GM18951 (cell line): ENCODE results near the gene CAPS.

Experiments
- POLR2A ChIP-seq: IDR thresholded peaks from 4 replicates; pipeline ENCODE4 v1.6.1; 2011; ENCODE audit warnings: mild to moderate bottlenecking; ENCODE audit not compliant: insufficient read length, insufficient read depth; ENCODE audit errors: extremely low read depth
- in situ Hi-C: fragments of 300-500 bp; cut with MboI; formaldehyde crosslinking; loops from one replicate; pipeline ENCODE4 v1.12.0; 2022; ENCODE audit warnings: low sequenced_read_pairs, mixed read lengths, inconsistent platforms; ENCODE audit not compliant: unreplicated experiment

The CAPS gene

DNA sequence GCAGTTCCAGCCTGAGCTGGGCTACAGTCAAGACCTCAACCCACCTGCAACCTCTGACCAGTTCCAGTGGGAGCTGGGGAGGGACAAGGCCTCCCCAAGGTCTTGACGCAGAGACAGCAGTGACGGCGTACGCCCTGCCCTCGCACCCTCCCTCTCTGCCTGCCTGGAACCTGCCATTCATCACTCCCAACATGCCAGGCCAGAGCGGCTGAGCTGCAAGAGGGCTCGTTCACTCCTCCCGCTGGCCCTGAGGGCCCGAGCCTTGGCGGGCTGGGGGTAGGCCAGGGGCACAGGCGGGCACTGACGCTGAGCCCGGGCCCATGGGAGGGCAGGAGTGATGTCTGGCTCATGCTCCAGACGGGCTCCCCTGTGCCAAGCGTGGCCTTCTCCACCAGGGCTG, 18.6 kb upstream of the CAPS start:
- TF ChIP-seq POLR2A, result no peak
- in situ Hi-C loops, result no loop called here

DNA sequence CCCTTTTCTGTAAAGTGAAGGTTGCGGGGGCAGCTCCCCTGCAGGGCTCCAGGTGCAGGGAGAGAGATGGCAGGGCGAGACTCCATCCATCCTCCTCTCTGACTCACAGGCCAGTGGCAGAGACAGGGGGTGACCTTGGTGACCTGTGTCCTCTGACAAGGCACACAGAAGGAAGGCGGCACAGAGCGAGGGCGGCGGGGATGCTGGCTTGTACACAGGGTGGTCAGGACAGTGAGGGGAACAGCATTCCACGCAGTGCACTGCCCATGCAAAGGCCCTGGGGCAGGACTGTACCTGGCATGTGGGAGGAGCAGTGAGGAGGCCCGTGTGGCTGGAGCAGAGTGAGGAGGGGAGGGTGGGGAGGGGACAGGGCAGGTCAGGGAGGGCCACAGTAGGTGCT, 18.2 kb upstream of the CAPS start:
- TF ChIP-seq POLR2A, result no peak
- in situ Hi-C loops, result no loop called here

DNA sequence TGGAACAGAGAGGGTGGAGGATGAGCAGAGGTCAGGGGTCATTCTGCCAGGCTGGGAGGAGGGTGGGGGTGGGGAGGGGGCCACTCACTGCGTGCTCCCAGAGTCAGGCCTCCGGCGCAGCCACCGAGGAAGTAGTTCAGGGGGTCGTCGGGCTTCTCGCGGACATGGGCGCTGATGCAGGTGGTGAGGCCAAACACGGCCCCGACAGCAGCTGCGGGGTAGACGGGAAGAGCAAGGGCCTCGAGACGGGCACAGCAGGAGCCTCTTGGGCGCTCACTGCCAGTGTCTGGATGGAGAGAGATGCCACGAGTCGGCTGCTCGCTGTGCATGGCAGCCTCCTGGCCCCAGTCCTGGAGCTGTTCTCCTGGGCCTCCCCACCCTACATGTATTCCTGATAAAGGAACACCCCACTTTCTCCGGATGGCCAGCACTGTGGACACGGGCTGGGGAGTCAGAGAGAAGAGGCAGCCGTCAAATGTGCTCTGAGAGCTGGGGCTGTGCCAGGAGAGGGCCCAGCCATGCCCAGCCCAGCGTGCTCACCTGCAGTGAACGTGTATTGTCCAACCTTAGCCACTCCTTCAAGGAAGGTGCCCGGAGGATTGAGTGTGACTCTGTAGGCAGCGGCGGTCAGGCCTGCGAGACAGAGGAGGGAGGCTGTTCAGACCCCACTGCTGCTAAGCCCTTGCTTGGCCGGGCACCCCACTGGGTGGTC, 17.5 kb upstream of the CAPS start:
- TF ChIP-seq POLR2A, result no peak
- in situ Hi-C loops, result no loop called here

DNA sequence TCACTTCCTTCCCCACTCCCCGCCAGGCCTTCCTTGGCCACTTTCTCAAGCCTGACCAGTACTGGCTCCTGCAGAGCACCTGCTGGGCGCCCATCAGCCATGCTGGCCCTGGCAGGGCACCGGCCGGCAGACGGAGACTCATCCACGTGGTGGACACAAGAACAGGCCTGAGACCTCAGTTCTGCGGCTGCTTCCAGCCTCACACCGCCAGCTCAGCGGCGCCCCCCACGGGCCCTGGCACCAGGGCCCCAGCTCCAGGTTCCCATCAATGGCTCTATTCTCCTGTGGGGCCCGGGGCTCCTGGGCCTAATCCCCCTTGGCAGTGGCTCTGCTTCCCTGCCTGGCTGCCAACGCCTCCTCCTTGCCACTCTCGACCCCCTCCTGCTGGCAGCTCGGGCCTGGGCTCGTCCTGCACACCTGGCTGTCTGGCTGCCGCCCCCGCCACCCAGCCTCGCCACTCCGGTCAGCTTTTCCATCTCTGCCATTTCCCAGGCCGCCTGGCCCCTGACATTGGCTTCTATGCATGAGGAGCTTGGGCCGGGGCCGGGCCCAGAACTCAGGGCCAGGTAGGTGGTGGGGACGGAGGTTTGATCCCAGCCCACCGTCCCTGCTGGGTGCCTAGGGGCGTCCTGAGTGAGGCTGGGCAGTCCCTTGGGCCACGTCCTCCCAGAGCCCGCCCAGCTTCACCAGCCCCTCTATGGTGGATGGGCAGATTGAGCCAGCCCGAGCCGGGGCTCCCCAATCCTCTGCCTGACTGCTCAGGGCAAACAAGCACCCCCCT, 16.7 kb upstream of the CAPS start:
- in situ Hi-C loops, result no loop called here
- no peak for TF ChIP-seq POLR2A

DNA sequence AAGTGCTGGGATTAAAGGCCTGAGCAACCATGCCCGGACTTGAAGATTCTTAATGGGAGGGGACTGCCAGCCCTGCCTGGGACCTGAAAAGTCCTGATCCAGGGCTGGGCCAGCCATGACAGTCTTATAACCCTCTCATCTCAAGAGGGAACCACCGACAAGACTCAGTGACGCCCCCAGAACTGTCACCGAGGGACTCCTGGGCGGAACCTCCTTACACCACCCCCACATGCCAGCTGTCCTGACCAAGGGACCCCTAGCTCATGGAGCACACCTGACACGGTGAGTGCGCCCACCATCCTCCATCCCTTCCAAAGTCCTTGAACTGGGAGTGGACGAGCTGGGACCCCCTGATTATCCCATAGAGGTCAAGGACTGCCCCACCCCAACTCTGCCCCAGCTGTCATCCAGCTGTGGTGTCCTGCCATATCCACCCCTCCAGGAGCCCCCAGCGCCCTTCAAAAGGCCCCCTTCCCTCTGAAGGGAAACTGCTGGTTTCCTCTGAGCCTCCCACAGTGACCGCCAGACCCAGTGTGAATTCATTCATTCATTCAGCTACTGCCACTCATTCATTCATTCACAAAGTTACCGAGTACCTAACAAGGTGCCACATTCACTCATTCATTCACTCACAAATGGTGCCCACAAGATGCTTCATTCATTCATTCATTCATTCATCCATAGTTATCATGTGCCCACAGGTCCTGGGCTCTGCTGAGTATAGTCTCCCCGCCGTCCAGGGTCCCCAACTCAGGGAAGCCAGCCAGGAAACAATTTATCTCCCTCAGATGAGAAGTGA, 14.1 kb upstream of the CAPS start:
- in situ Hi-C loops, result no loop called here
- TF ChIP-seq POLR2A, result no peak

DNA sequence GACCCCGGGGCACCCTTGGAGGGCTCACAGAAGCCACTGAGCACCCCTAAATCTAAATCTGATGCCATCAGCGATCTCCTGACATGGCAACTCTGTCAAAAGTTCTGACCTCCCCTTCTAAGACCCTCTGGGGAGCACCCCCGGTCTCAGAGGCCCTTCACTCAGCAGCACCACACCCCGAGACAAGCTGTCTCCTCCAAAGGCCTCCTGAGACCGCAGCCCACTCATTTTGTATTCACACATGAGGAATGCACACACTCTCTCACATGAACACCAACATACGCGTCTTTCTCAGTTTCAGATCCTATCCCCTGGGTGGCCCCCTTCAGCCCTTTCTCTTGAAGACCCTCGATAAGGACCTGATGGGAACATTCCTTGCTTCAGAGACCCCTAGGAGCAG, 13.1 kb upstream of the CAPS start:
- TF ChIP-seq POLR2A, result no peak
- in situ Hi-C loops, result no loop called here

DNA sequence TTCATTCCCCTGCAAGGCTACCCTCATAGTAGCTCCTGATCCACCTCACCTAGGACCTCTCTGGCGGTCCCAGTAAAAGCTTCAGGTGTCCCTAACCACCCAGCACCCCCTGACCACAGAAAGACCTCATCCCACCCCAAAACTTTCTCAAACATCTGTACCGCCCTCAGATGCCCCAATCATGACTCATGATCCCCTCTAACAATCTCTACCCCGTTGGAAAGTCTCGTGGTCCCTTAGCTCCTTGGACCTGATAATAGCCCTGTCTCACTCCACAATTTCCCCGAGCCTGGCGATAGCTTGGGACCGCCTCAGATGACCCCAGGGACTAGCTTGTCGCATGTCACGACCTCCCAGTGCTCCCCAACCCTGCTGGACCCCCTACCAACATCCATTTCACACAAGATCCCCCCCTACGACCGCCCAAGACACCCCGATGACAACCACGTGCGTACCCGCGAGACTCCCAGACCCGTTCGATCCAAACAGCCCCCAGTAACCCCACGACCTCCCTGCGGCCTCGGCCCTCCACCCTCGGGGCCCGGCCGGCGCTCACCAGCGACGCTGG, 10.9 kb upstream of the CAPS start:
- TF ChIP-seq POLR2A, result no peak
- in situ Hi-C loops, result no loop called here

DNA sequence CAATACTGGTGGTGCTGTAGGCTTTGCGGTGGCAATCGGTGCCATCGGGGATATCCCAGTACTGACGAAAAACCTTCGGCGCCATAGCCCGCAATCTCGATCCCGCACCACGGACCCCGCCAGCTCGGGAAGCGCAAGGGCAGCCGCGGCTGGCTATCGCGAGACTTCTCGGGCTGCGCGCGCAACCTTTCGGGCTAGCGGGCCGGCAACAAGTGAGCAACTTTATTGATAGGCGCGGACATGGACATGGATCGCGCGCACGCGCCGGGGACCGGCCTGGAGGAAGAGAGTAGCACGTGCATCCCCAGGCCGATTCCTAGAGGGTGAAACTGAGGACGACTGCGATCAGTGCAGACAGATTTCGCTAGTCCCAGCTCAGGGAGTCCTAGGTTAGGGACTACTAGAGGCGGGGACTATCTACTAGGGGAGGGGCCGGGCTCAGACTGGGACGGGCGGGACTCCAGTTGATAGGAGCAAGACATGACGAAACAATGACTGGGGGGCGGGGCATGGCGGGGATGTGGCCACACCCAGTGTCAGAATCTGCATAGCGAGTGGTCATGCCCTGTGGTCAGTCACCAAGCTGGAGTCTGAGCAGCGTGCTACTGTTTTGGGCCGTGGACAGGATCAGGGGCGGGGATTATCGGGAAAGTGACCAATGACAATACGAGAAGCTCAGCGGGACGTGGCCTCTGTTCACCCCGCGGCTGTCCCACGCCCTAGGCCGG, 10.3 kb upstream of the CAPS start, which contains the start of gene NDUFA11:
Gene NDUFA11 (minus strand): TSS at position 167 of the 728 bp plus-strand sequence. CDS start 82 bp downstream, at position 85.
- in situ Hi-C loops, result no loop called here
- peak; percentile 90 for TF ChIP-seq POLR2A

DNA sequence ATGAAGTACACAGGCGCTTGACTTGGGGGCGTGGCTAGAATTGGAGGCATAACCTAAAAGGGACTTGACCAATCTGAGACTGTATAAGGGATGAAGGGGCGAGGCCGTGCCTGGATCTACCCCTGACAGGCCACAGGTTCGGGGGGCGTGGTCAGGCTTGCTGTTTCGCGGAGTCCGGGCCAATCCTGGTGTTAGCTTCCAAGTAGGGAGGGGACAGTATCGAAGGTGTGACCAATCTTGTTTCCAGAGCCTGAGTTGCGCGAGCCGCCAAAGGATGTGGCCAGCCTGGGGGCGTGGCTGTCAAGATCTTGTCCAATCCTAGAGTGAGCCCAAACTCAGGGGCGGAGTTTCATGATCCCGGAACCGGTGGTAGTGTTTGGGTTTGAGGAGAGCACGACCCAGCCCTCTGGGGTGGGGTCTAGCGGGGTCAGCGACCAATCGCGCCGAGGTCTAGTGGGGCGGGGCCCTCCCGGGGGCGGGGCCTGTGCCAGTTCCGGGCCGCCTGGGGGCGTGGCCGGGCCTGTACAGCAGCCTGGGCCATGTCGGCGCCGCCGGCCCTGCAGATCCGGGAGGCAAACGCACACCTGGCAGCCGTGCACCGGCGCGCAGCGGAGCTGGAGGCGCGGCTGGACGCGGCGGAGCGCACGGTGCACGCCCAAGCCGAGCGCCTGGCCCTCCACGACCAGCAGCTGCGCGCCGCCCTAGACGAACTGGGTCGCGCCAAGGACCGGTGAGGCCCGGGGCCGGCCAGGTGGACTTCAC, 9.5 kb upstream of the CAPS start, which contains the start of gene VMAC:
Gene VMAC (plus strand): TSS at position 521 of the 762 bp plus-strand sequence. CDS start 19 bp downstream, at position 540.
- peak; percentile 79 for TF ChIP-seq POLR2A
- in situ Hi-C loops, result no loop called here

DNA sequence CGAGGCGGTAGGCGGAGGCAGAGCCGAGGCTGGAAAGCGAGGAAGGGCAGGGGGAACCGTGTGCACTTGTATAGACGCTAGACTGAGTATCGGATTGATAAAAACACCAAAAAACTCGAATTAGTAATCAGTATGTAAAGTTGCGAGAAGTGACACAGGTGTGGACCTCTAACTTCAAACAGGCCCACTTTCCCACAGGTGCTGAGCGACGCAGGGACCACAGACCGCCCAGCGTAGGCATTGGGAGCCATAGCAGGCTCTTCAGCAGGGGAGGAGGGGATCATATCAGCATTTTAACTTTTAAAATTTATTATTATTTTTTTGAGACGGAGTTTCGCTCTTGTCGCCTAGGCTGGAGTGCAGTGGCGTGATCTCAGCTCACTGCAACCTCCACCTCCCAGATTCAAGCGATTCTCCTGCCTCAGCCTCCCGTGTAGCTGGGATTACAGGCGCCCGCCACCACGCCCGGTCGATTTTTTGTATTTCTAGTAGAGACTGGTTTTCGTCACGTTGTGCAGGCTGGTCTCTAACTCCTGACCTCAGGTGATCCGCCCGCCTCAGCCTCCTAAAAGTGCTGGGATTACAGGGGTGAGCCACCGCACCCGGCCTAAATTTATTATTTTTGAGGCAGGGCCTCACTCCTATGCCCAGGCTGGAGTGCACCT, 8.8 kb upstream of the CAPS start:
- in situ Hi-C loops, result no loop called here

DNA sequence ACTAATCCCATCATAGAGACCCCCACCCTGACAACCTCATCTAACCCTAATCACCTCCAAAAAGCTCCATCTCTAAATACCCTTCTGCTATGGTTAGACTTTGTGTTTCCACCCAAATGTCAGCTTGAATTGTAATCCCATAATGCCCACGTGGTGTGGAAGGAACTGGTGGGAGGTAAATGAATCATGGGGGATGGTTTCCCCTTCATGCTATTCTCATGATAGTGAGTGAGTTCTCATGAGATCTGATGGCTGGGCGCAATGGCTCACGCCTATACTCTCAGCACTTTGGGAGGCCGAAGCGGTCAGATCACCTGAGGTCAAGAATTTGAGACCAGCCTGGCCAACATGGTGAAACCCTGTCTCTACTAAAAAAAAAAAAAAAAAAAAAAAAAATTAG, 6.8 kb upstream of the CAPS start:
- in situ Hi-C loops, result no loop called here
- TF ChIP-seq POLR2A, result no peak

More for the DNA sequence above, 8.8 kb upstream of the CAPS start:
- TF ChIP-seq POLR2A, result no peak
